Stimulated activated CD4-positive, alpha-beta T cell treated with anti-CD3 and anti-CD28 coated beads, Interleukin-12 subunit alpha, Interleukin-12 subunit beta, amount 100 ng/mL, for 4 hours (primary cell): ENCODE measurements around the gene ARID3B.
"Not testable (repeated sequence)": the region's sequence is repeated elsewhere in the genome, so short reads cannot be mapped to it uniquely, and the experiment has no call there.

ENCODE experiments used
- DNase-seq: peaks from one replicate; pipeline ENCODE4 v3.0.0-alpha.2; 2020

Gene ARID3B

GRCh38 chr15:74537736-74538135, 3.3 kb upstream of the ARID3B start:
- DNase-seq, result no peak

DNA sequence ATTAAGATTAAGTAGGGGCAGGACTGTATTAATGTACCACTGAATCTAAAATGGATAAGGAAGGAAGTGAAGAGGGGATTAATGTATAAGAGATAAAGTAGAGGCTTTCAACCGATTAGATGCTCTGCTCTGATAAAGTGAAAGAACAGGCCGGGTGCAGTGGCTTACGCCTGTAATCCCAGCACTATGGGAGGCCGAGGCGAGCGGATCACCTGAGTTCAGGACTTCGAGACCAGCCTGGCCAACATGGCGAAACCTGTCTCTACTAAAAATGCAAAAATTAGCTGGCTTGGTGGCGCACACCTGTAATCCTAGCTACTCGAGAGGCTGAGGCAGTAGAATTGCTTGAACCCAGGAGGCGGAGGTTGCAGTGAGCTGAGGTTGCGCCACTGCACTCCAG, 1.5 kb upstream of the ARID3B start:
- not testable (repeated sequence) for DNase-seq

GRCh38 chr15:74540161-74540760, 759 bp upstream of the ARID3B start:
- DNase-seq, result no peak

GRCh38 chr15:74541494-74542165, 610 bp downstream of the ARID3B start:
- peak; percentile 50 for DNase-seq

DNA sequence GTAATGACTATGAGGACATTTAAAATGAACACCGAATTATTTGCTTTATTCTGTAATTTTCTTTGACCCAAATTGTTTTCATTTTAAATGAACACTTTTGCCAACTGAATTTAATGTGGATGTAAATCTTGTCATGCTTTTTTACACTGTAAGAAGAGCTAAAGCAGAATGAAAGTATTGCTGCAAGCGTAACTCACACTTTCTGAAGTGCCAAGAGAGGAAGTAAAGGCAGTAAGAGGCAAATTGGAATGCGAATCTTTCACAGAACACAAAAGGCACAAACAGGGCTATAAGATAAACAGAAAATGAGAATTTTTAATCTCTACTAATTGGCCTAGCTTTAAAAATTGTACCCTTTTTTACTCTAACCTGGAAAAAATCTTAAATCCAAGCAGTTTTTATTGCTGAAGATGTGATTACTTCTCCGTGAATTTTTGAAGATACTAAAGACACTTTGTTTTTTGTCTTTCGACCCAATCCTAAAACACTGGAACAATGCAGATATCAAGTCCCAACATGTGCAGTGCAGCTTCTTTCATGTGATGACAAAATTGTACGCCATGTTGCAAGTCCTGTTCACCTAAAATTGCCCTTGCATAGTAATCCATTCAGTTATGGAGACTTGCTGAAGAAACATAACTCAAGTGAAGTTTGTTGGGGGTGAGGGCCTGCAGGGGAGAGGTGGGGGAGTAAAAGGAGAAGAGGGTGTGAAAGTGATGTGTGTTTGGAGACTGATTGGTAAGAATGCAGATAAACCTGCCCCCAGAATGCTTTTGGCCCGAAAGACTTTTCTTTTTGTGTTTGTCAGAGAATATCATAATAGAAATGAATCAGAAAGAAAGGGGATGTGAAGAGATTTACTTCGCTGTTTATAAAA, 1.4 kb downstream of the ARID3B start:
- DNase-seq, result no peak

DNA sequence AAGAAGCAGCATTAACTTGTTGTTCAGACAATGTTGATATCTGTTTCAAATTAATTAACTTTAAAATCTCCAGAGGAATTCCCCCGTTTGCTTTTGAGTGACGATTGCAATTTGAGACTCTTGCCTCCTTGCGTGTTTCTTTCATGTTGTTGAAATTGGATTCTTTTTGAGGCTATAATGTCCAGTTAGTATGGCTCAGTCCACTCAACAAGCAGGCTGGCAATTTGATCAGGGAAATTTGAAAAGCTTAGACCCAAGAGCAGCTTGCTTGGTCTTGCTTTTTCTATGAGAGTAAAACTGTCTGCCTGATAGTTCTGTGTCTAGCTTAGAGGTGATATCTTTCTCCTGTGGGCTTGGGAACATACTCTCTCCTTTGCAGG, 2.0 kb downstream of the ARID3B start:
- no peak for DNase-seq

- DNase-seq, result no peak
Observed at GRCh38 chr15:74543583-74543982, 2.6 kb downstream of the ARID3B start.

DNA sequence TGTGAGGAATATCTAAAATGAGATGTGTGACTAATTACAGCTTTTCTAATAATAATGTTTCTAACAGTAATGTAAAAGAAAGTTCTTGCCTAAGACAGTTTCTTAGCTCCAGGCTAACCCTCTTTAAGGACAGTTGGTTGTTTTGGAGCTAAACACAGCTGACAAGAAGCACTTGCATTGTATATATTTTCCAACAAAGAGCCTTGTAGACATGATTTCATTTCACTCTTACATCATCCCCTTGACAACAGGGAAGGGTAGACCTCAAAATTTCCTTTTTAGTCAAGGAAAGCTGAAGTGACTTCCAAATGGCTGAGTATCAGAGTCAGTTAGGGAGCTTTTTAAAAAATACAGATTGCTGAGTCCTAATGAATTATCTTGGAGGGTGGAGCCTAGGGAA, 4.1 kb downstream of the ARID3B start:
- no peak for DNase-seq

- peak; percentile 92 for DNase-seq
Observed at GRCh38 chr15:74545776-74546656, 5.0 kb downstream of the ARID3B start.

DNA sequence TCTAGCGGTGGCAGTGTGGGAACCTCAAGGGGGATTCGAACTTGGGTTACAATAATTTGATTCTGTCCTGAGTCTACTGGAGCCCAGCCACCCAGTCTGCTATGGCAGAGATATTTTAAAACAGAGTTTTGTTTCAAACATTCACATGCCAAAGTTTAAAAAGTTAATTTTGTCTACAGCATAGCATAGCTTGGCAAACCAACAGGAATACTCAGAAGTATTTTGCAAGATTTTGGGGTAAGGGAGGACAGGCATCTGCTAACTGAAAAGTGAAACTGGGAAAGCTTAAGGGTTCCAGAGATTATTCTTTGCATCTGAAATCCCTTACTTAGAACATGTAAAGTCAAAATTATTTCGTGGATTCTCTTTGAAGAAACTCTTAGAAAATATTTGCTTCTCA, 6.6 kb downstream of the ARID3B start:
- no peak for DNase-seq

GRCh38 chr15:74548241-74548640, 7.2 kb downstream of the ARID3B start:
- DNase-seq, result no peak

- DNase-seq, result no peak
Observed at GRCh38 chr15:74549816-74550215, 8.8 kb downstream of the ARID3B start.

DNA sequence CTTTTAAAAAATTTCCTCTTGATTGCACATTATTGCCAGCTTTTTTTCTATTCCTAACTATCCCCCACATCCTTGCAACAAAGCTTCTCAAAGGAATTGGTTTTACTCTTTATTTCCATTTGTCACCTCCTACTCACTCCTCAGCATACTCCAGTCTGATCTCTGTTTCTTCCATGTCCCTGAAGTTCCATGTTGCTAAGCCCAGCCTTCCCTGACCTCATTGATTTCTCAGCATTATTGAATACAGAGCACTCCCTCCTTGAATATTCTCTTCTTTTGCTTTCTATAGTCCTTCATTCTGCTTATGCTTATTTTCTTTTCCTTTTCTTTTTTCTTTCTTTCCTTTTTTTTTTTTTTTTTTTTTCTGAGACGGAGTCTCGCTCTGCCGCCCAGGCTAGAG, 10.7 kb downstream of the ARID3B start:
- DNase-seq, result no peak

DNA sequence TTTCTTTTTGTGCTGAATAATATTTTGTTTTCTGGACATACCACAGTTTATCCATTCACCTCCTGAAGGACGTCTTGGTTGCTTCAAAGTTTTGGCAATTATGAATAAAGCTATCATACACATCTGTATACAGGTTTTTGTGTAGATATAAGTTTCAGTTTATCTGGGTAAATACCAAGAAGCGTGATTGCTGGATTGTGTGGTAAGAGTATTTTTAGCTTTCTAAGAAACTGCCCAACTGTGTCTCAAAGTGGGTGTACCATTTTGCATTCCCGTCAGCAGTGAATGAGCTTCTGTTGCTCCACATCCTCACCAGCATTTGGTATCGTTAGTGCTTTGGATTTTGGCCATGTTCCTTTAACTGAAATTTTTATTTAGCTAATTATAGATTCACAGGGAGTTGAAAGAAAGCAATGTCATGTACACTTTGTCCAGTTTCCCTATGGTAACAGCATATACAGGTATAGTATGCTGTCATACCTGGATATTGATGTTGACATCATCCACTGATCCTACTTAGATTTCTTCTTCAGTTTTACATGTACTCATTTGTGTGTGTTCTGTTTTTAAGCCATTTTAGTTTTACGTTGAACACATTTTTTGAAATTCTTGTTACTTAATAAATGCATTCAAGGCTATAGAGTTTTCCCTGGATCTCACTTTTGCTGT, 11.9 kb downstream of the ARID3B start:
- DNase-seq, result no peak

DNA sequence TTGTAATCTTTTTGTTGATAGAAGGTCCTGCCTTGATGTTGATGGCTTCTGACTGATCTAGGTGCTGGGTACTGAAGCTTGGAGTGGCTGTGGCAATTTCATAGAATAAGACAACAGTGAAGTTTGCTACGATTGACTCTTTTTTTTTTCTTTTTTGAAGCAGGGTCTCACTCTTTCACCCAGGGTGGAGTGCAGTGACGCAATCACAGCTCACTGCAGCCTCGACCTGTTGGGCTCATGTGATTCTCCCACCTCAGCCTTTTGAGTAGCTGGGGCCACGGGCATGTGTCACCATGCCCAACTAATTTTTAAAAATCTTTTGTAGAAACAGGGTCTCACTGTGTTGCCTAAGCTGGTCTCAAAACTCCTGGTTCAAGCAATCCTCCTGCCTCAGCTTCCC, 14.2 kb downstream of the ARID3B start:
- no peak for DNase-seq

GRCh38 chr15:74558706-74559105, 17.7 kb downstream of the ARID3B start:
- no peak for DNase-seq

GRCh38 chr15:74563442-74563841, 22.4 kb downstream of the ARID3B start:
- DNase-seq, result no peak

- DNase-seq, result no peak
Observed at GRCh38 chr15:74564182-74564581, 23.2 kb downstream of the ARID3B start.

GRCh38 chr15:74565381-74566085, 24.5 kb downstream of the ARID3B start:
- no peak for DNase-seq

GRCh38 chr15:74568594-74568993, 27.6 kb downstream of the ARID3B start:
- no peak for DNase-seq

- no peak for DNase-seq
Observed at GRCh38 chr15:74569731-74570070, 28.7 kb downstream of the ARID3B start.

DNA sequence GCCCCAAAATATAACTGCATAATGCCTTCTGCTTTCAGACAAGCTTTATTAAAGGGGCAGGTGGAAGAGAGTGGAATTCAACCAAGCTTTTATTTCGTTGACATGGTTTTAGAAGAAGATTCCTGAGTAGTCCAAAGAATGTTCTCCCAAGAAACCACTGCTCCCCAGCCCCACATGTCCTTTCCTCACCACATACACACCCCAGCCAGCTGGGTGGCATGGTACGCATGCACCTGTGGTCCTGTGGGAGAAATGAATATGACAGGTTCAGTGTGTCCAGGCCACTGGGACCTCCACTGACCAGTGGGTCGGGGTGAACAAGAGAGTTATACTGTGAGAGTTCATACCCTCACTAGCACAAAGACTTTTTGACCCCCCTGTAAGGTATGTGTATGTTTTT, 30.2 kb downstream of the ARID3B start:
- no peak for DNase-seq
